Activated CD4-positive, alpha-beta memory T cell treated with anti-CD3 and anti-CD28 coated beads, Interleukin-2, amount 10 ng/mL, durations not matched to agents 7 days and 5 days (primary cell): ENCODE results near the gene IFT52. TPM values are rescaled to one million over a fixed set of nuclear protein-coding genes. Genes with fewer than 3 reads are reported as not detected.
"Not testable (repeated sequence)": the region's sequence is repeated elsewhere in the genome, so short reads cannot be mapped to it uniquely, and the experiment has no call there.

ENCODE experiments used
- CTCF ChIA-PET: fragments of 350-600 bp; sonication (Branson Sonifier 250); formaldehyde crosslinking; loops from one replicate; lab custom pipeline; 2021; ENCODE audit warnings: antibody characterized with exemption, inconsistent platforms; lab: Charles Lee
- POLR2A ChIA-PET: fragments of 350-600 bp; sonication (Branson Sonifier 250); formaldehyde crosslinking; loops from one replicate; lab custom pipeline; 2021; ENCODE audit warnings: antibody characterized with exemption; lab: Charles Lee
- DNase-seq: peaks from one replicate; pipeline ENCODE4 v3.0.0-alpha.2; 2020
- H3K27ac Mint-ChIP-seq: one replicate; pipeline ENCODE4 v1.8.0; 2021; ENCODE audit warnings: mild to moderate bottlenecking, mixed read lengths
- H3K27me3 Mint-ChIP-seq: one replicate; pipeline ENCODE4 v1.8.0; 2021; ENCODE audit warnings: mixed read lengths
- H3K36me3 Mint-ChIP-seq: one replicate; pipeline ENCODE4 v1.8.0; 2021; ENCODE audit warnings: low read depth, mixed read lengths
- H3K4me1 Mint-ChIP-seq: one replicate; pipeline ENCODE4 v1.8.0; 2021; ENCODE audit warnings: mixed read lengths
- H3K4me3 Mint-ChIP-seq: one replicate; pipeline ENCODE4 v1.8.0; 2021; ENCODE audit warnings: mild to moderate bottlenecking, mixed read lengths
- H3K9me3 Mint-ChIP-seq: one replicate; pipeline ENCODE4 v1.8.0; 2021; ENCODE audit warnings: mixed read lengths
- total RNA-seq, 2 experiments: library from RNA; stranded (reverse); gene quantifications; one replicate each; pipeline ENCODE4 v1.2.3, GENCODE V29; 2021

Gene IFT52
- total RNA-seq, 2 experiments from 2014 or later, result 13.3 to 15.0 TPM

GRCh38 chr20:43605715-43606114 lies 15.0 kb downstream of the IFT52 start:
- no peaks in the 10 kb centered on the region for H3K9me3 Mint-ChIP-seq
- no peak for DNase-seq
- H3K4me3 Mint-ChIP-seq, result no peak overlapping the region
- H3K36me3 Mint-ChIP-seq, result peaks cover 3% of the 10 kb centered on the region
- no peak overlapping the region for H3K27ac Mint-ChIP-seq
- CTCF ChIA-PET, result interaction anchor here (0.7 kb wide), 1 partner anchor 516 kb away, joined by 5 read pairs; no protein-coding TSS in a partner anchor
- no peaks in the 10 kb centered on the region for H3K4me1 Mint-ChIP-seq
- POLR2A ChIA-PET, result no interaction called here
- no peaks in the 10 kb centered on the region for H3K27me3 Mint-ChIP-seq

GRCh38 chr20:43607278-43607677 lies 16.5 kb downstream of the IFT52 start:
- POLR2A ChIA-PET, DNase-seq, H3K4me1 Mint-ChIP-seq, H3K4me3 Mint-ChIP-seq, CTCF ChIA-PET, H3K27ac Mint-ChIP-seq, H3K9me3 Mint-ChIP-seq, H3K27me3 Mint-ChIP-seq, H3K36me3 Mint-ChIP-seq: not testable (repeated sequence)

DNA sequence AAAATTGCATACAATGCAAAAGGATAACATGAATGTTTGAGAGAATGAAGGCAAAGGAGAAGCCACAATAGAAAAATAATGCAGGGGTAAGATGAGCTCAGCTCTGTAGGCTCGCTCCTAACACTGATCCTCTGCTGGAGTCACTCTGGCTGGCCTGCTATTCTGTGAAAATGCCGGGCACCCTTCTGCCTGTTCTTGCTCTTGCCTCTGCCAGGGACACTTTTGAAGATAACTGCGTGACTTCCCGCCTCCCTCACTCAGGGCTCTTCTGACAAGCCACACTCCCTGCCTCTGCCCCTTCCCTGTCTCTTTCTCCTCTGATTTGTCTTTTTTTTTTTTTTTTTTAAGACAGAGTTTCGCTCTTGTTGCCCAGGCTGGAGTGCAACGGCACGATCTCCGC lies 40.9 kb downstream of the IFT52 start:
- ChIA-PET POLR2A (no interaction called here), CTCF (no interaction called here)
- no peak for DNase-seq
- no peaks in the 10 kb centered on the region for H3K9me3 Mint-ChIP-seq
- no peaks in the 10 kb centered on the region for H3K4me1 Mint-ChIP-seq
- no peak overlapping the region for H3K4me3 Mint-ChIP-seq
- no peaks in the 10 kb centered on the region for H3K27me3 Mint-ChIP-seq
- H3K27ac Mint-ChIP-seq, result no peak overlapping the region
- H3K36me3 Mint-ChIP-seq, result peaks cover 10% of the 10 kb centered on the region

DNA sequence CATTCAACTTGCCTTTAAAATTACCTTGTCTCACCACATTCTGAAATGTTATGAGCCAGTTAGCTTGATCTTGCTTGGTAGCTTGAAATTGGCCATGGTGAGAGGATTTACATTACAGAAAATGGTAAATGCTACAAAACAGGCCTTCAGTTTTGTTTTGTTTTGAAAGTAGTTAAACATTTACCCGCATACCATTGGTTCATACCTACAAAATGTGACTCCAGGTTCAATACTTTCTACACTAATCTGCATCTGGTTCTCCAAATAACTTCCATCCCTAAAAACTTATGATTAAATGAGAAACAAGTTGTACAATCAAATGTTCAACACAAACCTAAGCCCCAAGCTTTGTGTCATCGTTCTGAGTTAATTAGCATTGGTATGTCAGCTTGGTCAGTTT lies 45.7 kb downstream of the IFT52 start:
- DNase-seq, result no peak
- Mint-ChIP-seq H3K9me3 (no peaks in the 10 kb centered on the region), H3K27me3 (no peaks in the 10 kb centered on the region), H3K27ac (no peak overlapping the region), H3K4me1 (no peaks in the 10 kb centered on the region), H3K4me3 (no peak overlapping the region), H3K36me3 (peaks cover 11% of the 10 kb centered on the region)
- ChIA-PET POLR2A (no interaction called here), CTCF (no interaction called here)

GRCh38 chr20:43642548-43642947 lies 51.8 kb downstream of the IFT52 start:
- H3K27me3 Mint-ChIP-seq, result no peaks in the 10 kb centered on the region
- no peak overlapping the region for H3K4me3 Mint-ChIP-seq
- ChIA-PET CTCF (no interaction called here), POLR2A (no interaction called here)
- H3K36me3 Mint-ChIP-seq, result peaks cover 2% of the 10 kb centered on the region
- no peak overlapping the region for H3K27ac Mint-ChIP-seq
- H3K9me3 Mint-ChIP-seq, result no peaks in the 10 kb centered on the region
- DNase-seq, result no peak
- H3K4me1 Mint-ChIP-seq, result no peaks in the 10 kb centered on the region

GRCh38 chr20:43650997-43651525 lies 60.3 kb downstream of the IFT52 start:
- DNase-seq, result no peak
- H3K4me1 Mint-ChIP-seq, result peaks cover under 1% of the 10 kb centered on the region
- H3K4me3 Mint-ChIP-seq, result no peak overlapping the region
- H3K27ac Mint-ChIP-seq, result no peak overlapping the region
- no peaks in the 10 kb centered on the region for H3K9me3 Mint-ChIP-seq
- H3K36me3 Mint-ChIP-seq, result no peaks in the 10 kb centered on the region
- ChIA-PET CTCF (interaction anchor here (1.1 kb wide), 1 partner anchor 60 kb away, joined by 3 read pairs; the partner anchor contains the start of gene IFT52), POLR2A (no interaction called here)
- H3K27me3 Mint-ChIP-seq, result no peaks in the 10 kb centered on the region

- DNase-seq, H3K4me3 Mint-ChIP-seq, H3K27ac Mint-ChIP-seq, H3K36me3 Mint-ChIP-seq, H3K4me1 Mint-ChIP-seq, H3K9me3 Mint-ChIP-seq, POLR2A ChIA-PET, H3K27me3 Mint-ChIP-seq: not testable (repeated sequence)
- CTCF ChIA-PET, result interaction anchor here (1.1 kb wide), 1 partner anchor 61 kb away, joined by 3 read pairs; the partner anchor contains the start of gene IFT52
These were observed 61.0 kb downstream of the IFT52 start for GRCh38 chr20:43651650-43652184.

GRCh38 chr20:43653966-43654365 lies 63.2 kb downstream of the IFT52 start:
- H3K27me3 Mint-ChIP-seq, result no peaks in the 10 kb centered on the region
- H3K4me3 Mint-ChIP-seq, result no peak overlapping the region
- no peak overlapping the region for H3K27ac Mint-ChIP-seq
- POLR2A ChIA-PET, result no interaction called here
- no peak for DNase-seq
- H3K36me3 Mint-ChIP-seq, result no peaks in the 10 kb centered on the region
- CTCF ChIA-PET, result no interaction called here
- H3K4me1 Mint-ChIP-seq, result peaks cover 15% of the 10 kb centered on the region
- no peaks in the 10 kb centered on the region for H3K9me3 Mint-ChIP-seq

DNA sequence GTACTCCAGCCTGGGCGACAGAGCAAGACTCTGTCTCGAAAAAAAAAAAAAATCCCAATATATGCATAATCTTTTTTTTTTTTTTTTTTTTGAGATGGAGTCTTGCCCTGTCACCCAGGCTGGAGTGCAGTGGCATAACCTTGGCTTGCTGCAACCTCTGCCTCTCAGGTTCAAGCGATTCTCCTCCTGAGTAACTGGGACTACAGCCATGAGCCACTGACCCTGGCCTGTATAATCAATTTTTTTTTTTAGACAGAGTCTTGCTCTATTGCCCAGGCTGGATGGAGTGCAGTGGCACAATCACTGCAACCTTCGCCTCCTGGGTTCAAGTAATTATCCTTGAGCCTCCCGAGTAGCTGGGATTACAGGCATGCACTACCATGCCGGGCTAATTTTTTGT lies 64.4 kb downstream of the IFT52 start:
- H3K9me3 Mint-ChIP-seq, DNase-seq, POLR2A ChIA-PET, CTCF ChIA-PET, H3K4me3 Mint-ChIP-seq, H3K27ac Mint-ChIP-seq, H3K36me3 Mint-ChIP-seq, H3K27me3 Mint-ChIP-seq: not testable (repeated sequence)
- peaks cover 15% of the 10 kb centered on the region for H3K4me1 Mint-ChIP-seq

DNA sequence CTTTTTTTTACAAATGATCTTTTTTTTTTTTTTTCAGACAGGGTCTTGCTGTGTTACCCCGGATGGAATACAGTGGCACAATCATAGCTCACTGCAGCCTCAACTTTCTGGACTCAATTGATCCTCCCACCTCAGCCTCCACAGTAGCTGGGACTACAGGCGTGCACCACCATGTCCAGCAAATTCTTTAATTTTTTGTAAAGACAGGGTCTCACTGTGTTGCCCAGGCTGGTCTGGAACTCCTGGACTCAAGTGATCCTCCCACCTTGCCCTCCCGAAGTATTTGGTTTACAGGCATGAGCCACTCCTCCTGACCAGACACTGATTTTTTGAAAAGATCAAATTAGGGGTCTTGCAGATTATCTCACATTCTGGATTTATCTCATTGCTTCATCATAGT lies 65.2 kb downstream of the IFT52 start:
- Mint-ChIP-seq H3K4me1 (peaks cover 18% of the 10 kb centered on the region), H3K9me3 (no peaks in the 10 kb centered on the region), H3K27ac (no peak overlapping the region), H3K36me3 (no peaks in the 10 kb centered on the region), H3K27me3 (no peaks in the 10 kb centered on the region), H3K4me3 (peak overlapping the region; percentile 62)
- POLR2A ChIA-PET, result no interaction called here
- CTCF ChIA-PET, result no interaction called here
- no peak for DNase-seq

GRCh38 chr20:43658069-43658722 lies 67.5 kb downstream of the IFT52 start:
- H3K27ac Mint-ChIP-seq, result peak overlapping the region; percentile 69
- H3K27me3 Mint-ChIP-seq, result no peaks in the 10 kb centered on the region
- DNase-seq, result peak; percentile 29
- peaks cover 18% of the 10 kb centered on the region for H3K4me1 Mint-ChIP-seq
- H3K9me3 Mint-ChIP-seq, result no peaks in the 10 kb centered on the region
- H3K36me3 Mint-ChIP-seq, result no peaks in the 10 kb centered on the region
- H3K4me3 Mint-ChIP-seq, result peak overlapping the region; percentile 91
- POLR2A ChIA-PET, result no interaction called here
- CTCF ChIA-PET, result interaction anchor here (0.6 kb wide), 1 partner anchor 146 kb away, joined by 3 read pairs; no protein-coding TSS in a partner anchor

DNA sequence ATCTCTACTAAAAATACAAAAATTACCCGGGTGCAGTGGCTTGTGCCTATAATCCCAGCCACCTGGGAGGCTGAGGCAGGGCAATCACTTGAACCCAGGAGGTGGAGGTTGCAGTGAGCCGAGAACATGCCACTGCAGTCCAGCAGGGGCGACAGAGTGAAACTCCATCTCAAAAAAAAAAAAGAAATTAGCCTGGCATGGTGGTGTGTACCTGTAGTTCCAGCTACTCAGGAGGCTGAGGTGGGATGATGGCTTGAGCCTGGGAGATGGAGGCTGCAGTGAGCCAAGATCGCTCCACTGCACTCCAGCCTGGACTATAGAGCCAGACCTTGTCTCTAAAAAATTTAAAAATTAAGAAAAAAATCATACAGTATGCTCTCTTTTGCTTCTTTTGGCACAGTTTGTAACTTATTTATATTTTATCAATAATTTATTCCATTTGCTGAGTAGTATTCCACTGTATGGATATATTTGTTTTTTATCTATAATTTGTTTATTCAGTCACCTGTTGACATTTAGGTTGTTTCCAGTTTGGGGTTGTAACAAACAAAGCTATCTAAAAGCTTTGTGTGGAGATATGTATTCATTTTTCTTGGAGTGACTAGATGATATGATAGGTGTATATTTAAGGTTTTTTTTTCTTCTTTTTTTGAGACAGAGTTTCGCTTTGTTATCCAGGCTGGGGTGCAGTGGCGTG lies 68.1 kb downstream of the IFT52 start:
- no peak overlapping the region for H3K27ac Mint-ChIP-seq
- no peaks in the 10 kb centered on the region for H3K27me3 Mint-ChIP-seq
- no peak for DNase-seq
- no peaks in the 10 kb centered on the region for H3K9me3 Mint-ChIP-seq
- ChIA-PET CTCF (interaction anchor here (0.7 to 1.1 kb wide), 4 partner anchors 9 to 558 kb away, joined by 3 to 5 read pairs (median 4); no protein-coding TSS in a partner anchor), POLR2A (no interaction called here)
- no peak overlapping the region for H3K4me3 Mint-ChIP-seq
- no peaks in the 10 kb centered on the region for H3K36me3 Mint-ChIP-seq
- H3K4me1 Mint-ChIP-seq, result peaks cover 18% of the 10 kb centered on the region

DNA sequence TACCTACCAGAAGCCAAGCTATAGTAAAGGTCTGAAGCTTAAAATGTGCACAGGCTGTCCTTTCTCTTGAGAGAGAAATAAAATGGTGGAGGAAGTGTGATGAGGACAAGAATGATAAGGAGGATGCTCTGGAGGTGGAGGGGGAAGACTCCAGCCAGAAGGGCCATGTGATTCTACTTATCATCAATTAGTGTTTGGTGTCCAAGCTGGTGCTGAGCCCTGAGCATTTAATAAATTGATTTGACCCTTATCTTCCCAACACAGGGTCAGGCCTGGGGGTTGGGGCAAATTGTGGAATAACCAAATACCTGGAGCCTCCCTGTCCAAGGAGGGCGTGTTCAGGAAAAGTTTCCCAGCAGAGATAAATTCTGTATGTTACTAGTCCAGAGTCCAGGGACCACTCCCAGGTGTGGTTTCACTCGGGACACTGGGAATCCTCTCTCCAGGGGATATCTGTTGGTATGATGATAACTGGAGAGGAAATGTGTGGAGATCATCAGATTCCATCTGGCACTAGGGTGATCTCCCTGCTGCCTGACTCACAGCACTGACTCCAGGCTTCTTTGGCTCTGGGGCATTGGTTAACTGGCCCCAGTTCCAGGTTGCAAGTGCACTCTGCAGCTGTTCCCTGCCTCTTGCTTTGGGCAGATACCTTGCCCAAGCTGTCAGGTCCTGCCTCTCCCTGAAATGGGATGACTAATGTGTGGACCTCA lies 72.4 kb downstream of the IFT52 start:
- no peak for DNase-seq
- Mint-ChIP-seq H3K27me3 (peaks cover 11% of the 10 kb centered on the region), H3K36me3 (no peaks in the 10 kb centered on the region), H3K4me3 (no peak overlapping the region), H3K4me1 (peaks cover 10% of the 10 kb centered on the region), H3K9me3 (no peaks in the 10 kb centered on the region), H3K27ac (no peak overlapping the region)
- CTCF ChIA-PET, result no interaction called here
- POLR2A ChIA-PET, result no interaction called here
